HEK293 (cell line): Measurements from ENCODE around the gene FOXF1.

Experiments used
- CTCF ChIA-PET: fragments of 350-600 bp; formaldehyde crosslinking; extraction: SDS; loops from one replicate; lab custom pipeline; 2021; ENCODE audit warnings: antibody characterized with exemption; lab: Yijun Ruan, JAX
- POLR2A ChIA-PET: fragments of 300-600 bp; formaldehyde crosslinking; extraction: SDS; loops from one replicate; lab custom pipeline; 2020; ENCODE audit warnings: antibody characterized with exemption, inconsistent platforms; lab: Yijun Ruan, JAX
- H3K27ac ChIP-seq: fragments of 200-500 bp; sonication (Bioruptor generic); 2 replicates; pipeline ENCODE4 v1.5.1; 2014; ENCODE audit warnings: low read depth, low read length, control low read depth, inconsistent platforms; ENCODE audit errors: extremely low read depth
- H3K36me3 ChIP-seq, 2 experiments: fragments of 200-500 bp in 1 of 2; sonication (Bioruptor generic) in 1 of 2; 1 replicate in 1 of 2; 2 replicates in 1 of 2; pipeline ENCODE4 v1.5.1; 2014 to 2017; ENCODE audit warnings: inconsistent platforms in 2 of 2, low read length in 2 of 2; ENCODE audit not compliant: control insufficient read depth in 2 of 2, insufficient read depth in 1 of 2
- H3K4me1 ChIP-seq: fragments of 200-500 bp; sonication (Bioruptor generic); 2 replicates; pipeline ENCODE4 v1.5.1; 2014; ENCODE audit warnings: mild to moderate bottlenecking, low read length, inconsistent platforms; ENCODE audit not compliant: control insufficient read depth, insufficient read depth
- H3K4me3 ChIP-seq: 2 replicates; pipeline ENCODE4 v1.5.1; 2011; ENCODE audit warnings: low read depth, mild to moderate bottlenecking, control low read depth, low read length, moderate library complexity
- H3K9me3 ChIP-seq: fragments of 200-500 bp; sonication (Bioruptor generic); 2 replicates; pipeline ENCODE4 v1.5.1; 2014; ENCODE audit warnings: low read depth, low read length, inconsistent platforms; ENCODE audit not compliant: control insufficient read depth, insufficient read depth
- BCL11B ChIP-seq: fragments of 450-650 bp; formaldehyde crosslinking; IDR thresholded peaks from 2 replicates; pipeline ENCODE4 v1.5.1; 2016; ENCODE audit warnings: low read depth, missing biosample characterization, missing genetic modification characterization
- RBAK ChIP-seq: fragments of 450-650 bp; formaldehyde crosslinking; IDR thresholded peaks from 2 replicates; pipeline ENCODE4 v1.5.1; 2016; ENCODE audit warnings: missing biosample characterization, missing genetic modification characterization
- ZBTB17 ChIP-seq: fragments of 450-650 bp; formaldehyde crosslinking; IDR thresholded peaks from 2 replicates; pipeline ENCODE4 v1.5.1; 2016; ENCODE audit warnings: missing biosample characterization, missing genetic modification characterization
- ZBTB49 ChIP-seq: fragments of 450-650 bp; formaldehyde crosslinking; IDR thresholded peaks from 2 replicates; pipeline ENCODE4 v1.5.1; 2016; ENCODE audit warnings: missing biosample characterization, missing genetic modification characterization, low read depth
- ZFP41 ChIP-seq: fragments of 450-650 bp; formaldehyde crosslinking; IDR thresholded peaks from 2 replicates; pipeline ENCODE4 v1.5.1; 2016; ENCODE audit warnings: missing biosample characterization, missing genetic modification characterization, borderline replicate concordance
- ZNF132 ChIP-seq: fragments of 450-650 bp; formaldehyde crosslinking; IDR thresholded peaks from 2 replicates; pipeline ENCODE4 v1.5.1; 2017; ENCODE audit warnings: missing biosample characterization, missing genetic modification characterization, borderline replicate concordance
- ZNF16 ChIP-seq: fragments of 450-650 bp; formaldehyde crosslinking; IDR thresholded peaks from 2 replicates; pipeline ENCODE4 v1.5.1; 2016; ENCODE audit warnings: low read depth, missing biosample characterization, missing genetic modification characterization
- ZNF202 ChIP-seq: fragments of 450-650 bp; formaldehyde crosslinking; IDR thresholded peaks from 2 replicates; pipeline ENCODE4 v1.5.1; 2016; ENCODE audit warnings: missing biosample characterization, missing genetic modification characterization, borderline replicate concordance
- ZNF221 ChIP-seq: fragments of 450-650 bp; formaldehyde crosslinking; IDR thresholded peaks from 2 replicates; pipeline ENCODE4 v1.5.1; 2017; ENCODE audit warnings: missing biosample characterization, missing genetic modification characterization, borderline replicate concordance
- ZNF24 ChIP-seq: fragments of 450-650 bp; formaldehyde crosslinking; IDR thresholded peaks from 2 replicates; pipeline ENCODE4 v1.5.1; 2016; ENCODE audit warnings: missing biosample characterization, missing genetic modification characterization
- ZNF37A ChIP-seq: fragments of 450-650 bp; IDR thresholded peaks from 2 replicates; pipeline ENCODE4 v1.5.1; 2018; ENCODE audit warnings: missing biosample characterization, missing genetic modification characterization
- ZNF660 ChIP-seq: fragments of 450-650 bp; IDR thresholded peaks from 2 replicates; pipeline ENCODE4 v1.5.1; 2018; ENCODE audit warnings: missing biosample characterization, mild to moderate bottlenecking, missing genetic modification characterization
- TF ChIP-seq, protein P1 (sequence below): fragments of 450-650 bp; IDR thresholded peaks from 2 replicates; pipeline ENCODE4 v1.5.1; 2018; ENCODE audit warnings: missing biosample characterization, mild to moderate bottlenecking, missing genetic modification characterization

Gene FOXF1

GRCh38 chr16:86545954-86546637 is 35.8 kb downstream of the FOXF1 start:
- Histone ChIP-seq H3K36me3 (peaks cover 14 to 94% of the 10 kb centered on the region in 2 experiments), H3K27ac (no peak overlapping the region), H3K4me1 (no peaks in the 10 kb centered on the region), H3K4me3 (no peak overlapping the region), H3K9me3 (no peaks in the 10 kb centered on the region)
- POLR2A ChIA-PET = no interaction called here
- CTCF ChIA-PET = no interaction called here
- no peak for TF ChIP-seq ZNF132 (tag by site-specific recombination)
- TF ChIP-seq ZNF221 = no peak

- ChIA-PET CTCF (no interaction called here), POLR2A (no interaction called here)
- H3K9me3 ChIP-seq = no peaks in the 10 kb centered on the region
- H3K4me1 ChIP-seq = no peaks in the 10 kb centered on the region
- peaks cover 14 to 94% of the 10 kb centered on the region in 2 experiments for H3K36me3 ChIP-seq
- no peak overlapping the region for H3K27ac ChIP-seq
- H3K4me3 ChIP-seq = no peak overlapping the region
- TF ChIP-seq ZFP41 (tag by site-specific recombination) = no peak
- TF ChIP-seq RBAK = no peak
- TF ChIP-seq ZNF16 (tag by site-specific recombination) = no peak
- TF ChIP-seq ZNF24 (tag by site-specific recombination) = no peak
- no peak for TF ChIP-seq ZNF660 (tag by site-specific recombination)
- no peak for TF ChIP-seq BCL11B (tag by site-specific recombination)
- TF ChIP-seq ZNF202 (tag by site-specific recombination) = no peak
- TF ChIP-seq ZBTB17 (tag by site-specific recombination) = no peak
- TF ChIP-seq, protein P1, sequence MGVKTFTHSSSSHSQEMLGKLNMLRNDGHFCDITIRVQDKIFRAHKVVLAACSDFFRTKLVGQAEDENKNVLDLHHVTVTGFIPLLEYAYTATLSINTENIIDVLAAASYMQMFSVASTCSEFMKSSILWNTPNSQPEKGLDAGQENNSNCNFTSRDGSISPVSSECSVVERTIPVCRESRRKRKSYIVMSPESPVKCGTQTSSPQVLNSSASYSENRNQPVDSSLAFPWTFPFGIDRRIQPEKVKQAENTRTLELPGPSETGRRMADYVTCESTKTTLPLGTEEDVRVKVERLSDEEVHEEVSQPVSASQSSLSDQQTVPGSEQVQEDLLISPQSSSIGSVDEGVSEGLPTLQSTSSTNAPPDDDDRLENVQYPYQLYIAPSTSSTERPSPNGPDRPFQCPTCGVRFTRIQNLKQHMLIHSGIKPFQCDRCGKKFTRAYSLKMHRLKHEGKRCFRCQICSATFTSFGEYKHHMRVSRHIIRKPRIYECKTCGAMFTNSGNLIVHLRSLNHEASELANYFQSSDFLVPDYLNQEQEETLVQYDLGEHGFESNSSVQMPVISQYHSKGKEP (tag by site-specific recombination) = no peak
- no peak for TF ChIP-seq ZBTB49
Observed at GRCh38 chr16:86546638-86547013, 36.3 kb downstream of the FOXF1 start.

GRCh38 chr16:86547286-86547685 is 37.0 kb downstream of the FOXF1 start:
- TF ChIP-seq ZNF37A (tag by site-specific recombination) = no peak
- Histone ChIP-seq H3K9me3 (no peaks in the 10 kb centered on the region), H3K4me3 (no peak overlapping the region), H3K4me1 (no peaks in the 10 kb centered on the region), H3K27ac (no peak overlapping the region), H3K36me3 (peaks cover 14 to 94% of the 10 kb centered on the region in 2 experiments)
- ChIA-PET POLR2A (no interaction called here), CTCF (interaction anchor here (0.6 kb wide), 1 partner anchor 1090 kb away, joined by 5 read pairs; no protein-coding TSS in a partner anchor)
